GM21786 (cell line): Measurements from ENCODE around the gene RUSF1.
"Not testable (repeated sequence)": the region's sequence is repeated elsewhere in the genome, so short reads cannot be mapped to it uniquely, and the experiment has no call there.

Source experiments
- ATAC-seq: cut with Tn5 transposase; IDR thresholded peaks from one replicate; pipeline ENCODE4 v1.9.1; 2021; ENCODE audit not compliant: unreplicated experiment

Gene RUSF1

DNA sequence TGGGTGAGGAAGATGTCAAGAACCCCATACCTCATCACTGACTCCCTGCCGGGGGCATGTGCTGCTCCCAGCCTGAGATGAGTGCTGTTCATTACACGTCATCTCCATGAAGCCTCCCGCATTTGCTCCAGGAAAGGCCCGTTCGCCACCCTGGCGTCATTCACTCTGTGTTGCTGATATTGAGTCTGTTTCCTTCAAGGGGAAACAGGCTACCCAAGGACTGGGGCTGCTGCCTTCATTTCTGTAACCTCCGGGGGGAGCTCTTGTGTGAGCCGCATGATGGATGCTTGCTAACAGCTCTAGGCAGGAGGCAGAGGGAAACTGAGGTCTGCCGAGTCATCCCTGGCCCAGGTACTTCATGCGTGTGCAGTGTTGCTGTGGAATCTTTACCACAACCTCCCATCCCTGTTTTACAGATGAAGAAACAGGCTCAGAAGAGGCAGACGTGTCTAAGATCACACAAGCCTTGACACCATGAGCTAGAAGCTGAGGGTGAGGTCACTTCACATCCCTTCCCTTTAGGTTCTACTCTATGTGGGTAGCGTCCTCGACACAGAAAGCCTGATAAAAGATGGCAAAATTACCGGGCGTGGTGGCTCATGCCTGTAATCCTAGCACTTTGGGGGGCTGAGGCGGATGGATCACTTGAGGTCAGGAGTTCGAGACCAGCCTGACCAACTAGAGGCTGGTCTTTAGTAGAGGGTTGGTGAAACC, 52.4 kb downstream of the RUSF1 start:
- no peak for ATAC-seq

DNA sequence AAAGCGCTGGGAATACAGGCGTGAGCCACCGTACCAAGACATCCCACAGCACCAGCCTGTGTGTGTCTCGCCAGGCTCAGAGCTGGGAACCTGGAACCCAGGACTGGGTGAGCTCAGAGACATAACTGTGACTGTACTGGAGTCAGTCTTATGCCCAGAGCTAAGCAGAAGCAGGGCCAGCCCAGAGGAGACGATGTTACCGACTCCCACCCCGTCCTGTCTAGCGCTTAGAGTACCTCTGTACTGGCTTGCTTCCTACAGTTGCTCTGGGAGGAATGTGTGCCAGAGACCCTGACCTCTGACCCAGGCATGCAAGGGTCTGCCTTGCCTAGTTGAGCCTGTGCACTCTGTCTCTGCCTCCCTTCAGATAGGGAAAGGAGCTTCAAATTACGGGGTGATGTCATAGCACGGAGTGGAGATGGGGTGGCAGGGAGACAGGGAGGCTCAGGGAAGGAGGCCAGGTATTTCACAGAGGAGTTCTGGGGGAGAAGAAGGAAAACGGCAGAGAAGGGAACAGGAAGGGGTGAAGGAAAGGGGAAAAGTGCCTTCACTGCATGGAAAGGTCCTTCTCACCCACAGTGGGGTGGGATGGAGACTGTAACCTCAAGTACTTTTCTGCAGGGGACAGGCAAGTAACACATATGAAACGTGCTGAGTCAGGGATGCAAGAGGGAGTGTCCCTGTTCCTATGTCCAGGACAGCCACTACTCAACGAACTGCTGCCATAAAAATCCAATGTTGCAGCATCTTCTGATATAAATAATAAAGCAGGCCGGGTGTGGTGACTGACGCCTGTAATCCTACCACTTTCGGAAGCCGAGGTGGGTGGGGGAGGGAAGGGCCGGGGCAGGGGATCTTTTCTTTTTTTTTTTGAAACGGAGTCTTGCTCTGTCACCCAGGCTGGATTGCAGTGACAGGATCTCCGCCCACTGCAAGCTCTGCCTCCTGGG, 54.7 kb downstream of the RUSF1 start:
- no peak for ATAC-seq

DNA sequence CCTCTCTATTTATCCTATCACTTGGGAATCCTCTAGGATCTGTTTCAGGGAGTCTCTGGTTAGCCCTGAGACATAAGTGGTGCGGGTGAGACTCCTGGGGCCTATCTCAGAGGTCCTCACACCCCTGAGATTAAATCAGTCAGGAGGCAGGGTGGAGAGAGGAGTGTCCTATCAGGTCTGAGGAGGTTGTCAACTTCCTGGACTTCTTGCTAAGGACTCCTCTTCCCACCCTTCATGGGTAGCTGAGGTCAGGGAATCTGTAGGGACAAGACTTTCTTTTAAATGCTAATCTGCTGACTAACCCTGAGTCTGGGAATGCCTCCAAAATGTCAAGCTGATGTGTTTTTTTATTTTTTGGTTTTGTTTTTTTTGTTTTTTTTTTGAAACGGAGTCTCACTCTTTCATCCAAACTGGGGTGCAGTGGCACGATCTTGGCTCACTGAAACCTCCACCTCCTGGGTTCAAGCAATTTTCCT, 55.5 kb downstream of the RUSF1 start:
- no peak for ATAC-seq

DNA sequence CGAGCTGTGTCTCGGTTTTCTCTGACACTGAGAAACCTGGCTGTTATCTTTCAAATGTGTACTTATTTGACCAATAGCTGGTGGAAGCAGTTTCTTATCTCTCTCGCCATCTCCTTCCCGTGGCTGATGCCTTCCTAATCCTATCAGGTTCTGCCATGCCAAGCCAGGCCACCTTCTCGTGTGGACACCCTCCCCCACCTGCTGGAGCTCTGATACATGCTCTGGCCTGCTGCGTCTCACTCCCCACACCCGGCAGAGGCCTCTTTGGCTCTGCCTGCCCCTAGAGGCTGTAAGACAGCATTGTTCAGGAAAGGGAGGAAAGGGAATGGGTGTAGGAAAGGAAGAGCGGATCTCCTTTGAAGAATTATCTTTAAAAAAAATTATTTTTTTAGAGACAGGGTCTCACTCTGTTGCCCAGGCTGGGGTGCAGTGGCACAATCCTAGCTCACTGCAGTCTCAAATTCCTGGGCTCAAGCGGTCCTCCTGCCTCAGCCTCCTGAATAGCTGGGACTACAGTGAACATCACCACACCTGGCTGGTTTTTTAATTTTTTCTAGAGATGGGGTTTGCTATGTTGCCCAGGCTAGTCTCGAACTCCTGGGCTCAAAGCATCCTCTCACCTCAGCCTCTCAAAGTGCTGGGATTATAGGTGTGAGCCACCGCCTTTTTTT, 56.4 kb downstream of the RUSF1 start:
- no peak for ATAC-seq

DNA sequence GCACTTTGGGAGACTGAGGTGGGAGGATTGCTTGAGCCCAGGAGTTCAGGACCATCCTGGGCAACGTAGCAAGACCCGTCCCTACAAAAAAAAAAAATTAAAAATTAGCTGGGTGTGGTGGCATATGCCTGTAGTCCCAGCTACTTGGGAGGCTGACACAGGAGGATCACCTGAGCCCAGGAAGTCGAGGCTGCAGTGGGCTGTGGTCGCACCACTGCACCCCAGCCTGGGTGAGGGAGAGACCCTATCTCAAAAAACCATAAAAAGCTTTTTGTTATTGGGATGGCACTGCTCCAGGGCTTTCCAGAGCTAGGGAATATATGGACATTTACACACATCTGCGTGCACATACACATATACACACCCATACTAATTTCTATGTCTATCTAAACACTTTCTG, 57.0 kb downstream of the RUSF1 start:
- ATAC-seq = no peak

DNA sequence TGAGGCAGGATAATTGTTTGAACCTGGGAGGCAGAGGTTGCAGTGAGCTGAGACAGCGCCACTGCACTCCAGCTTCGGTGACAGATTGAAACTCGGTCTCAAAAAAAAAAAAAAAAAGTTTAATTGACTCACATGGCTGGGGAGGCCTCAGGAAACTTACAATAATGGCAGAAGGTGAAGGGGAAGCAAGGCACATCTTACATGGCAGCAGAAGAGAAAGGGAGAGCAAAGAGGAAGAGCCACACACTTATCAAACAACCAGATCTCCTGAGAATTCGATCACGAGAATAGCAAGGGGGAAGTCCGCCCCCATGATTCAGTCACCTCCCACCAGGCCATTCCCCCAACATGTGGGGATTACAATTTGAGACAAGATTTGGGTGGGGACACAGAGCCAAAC, 62.3 kb downstream of the RUSF1 start:
- ATAC-seq = not testable (repeated sequence)

DNA sequence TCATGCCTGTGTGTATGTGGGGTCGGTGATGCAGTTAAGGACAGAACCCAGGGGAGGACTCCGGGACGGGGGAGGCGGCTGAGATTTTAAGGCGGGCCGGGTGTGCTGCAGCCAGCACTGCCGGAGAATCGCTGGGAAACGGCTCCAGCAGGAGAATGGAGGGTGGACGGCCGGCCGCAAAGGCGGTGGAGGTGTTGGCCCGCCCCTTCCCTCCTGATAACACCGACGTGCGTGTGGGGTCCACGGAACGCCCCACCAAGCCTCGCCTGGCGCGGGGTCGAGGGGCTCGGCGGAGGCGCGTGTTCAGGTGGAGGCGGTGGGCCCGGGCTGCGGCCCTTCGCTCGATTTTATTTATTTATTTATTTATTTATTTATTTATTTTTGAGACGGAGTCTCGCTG, 66.2 kb downstream of the RUSF1 start:
- ATAC-seq = no peak

DNA sequence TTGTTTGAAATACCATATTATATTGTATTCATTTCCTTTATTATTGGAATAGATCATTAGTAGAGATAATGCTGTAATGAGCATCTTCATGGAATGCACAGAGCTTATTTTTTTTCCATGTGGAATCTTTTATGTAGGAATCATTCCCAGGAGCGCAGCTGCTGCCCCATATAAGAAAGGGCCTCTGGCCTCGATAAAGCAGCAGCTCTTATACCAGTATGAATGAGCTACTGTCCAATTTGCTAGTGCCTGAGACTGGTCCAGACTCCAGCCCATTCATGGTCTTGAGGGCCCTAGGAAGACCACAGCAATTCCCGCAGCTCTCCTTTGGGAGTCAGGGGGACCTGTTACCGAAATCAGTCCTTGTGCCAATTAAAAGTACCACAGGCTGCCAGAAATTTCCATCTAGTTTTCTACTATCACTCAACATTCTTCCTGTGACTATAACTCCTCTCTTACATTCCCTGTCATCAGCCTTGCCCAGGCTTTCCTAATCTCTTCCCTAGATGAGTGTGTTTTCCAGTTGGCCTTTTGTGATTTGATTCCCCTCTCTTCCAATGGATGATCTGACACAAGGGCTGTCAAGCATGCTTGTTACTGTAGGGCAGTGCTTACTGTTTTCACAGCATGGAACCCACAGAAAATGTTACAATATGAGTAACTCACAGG, 67.5 kb downstream of the RUSF1 start:
- no peak for ATAC-seq

DNA sequence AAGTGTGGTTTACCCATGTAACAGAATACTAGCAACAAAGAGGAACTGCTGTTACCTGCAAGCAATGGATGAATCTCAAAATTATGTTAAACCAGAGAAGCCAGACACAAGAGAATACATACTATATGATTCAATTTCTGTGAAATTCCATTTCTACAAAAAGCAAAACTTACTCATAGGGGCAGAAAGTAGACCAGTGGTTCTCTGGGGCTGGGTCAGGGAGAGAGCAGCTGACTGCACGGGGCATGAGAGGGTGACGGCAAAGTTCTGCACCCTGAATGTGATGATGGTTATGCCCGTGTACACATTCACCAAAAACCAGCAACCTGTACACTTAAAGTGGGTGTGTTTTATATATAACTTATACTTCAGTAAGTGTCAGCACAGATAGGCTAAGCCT, 68.7 kb downstream of the RUSF1 start:
- ATAC-seq = no peak
